KG1 (cell line): ENCODE measurements around the gene LRPPRC.

ENCODE experiments used
- DNase-seq: peaks from one replicate; lab custom pipeline; 2025; lab: John Stamatoyannopoulos, UW

Gene LRPPRC

DNA sequence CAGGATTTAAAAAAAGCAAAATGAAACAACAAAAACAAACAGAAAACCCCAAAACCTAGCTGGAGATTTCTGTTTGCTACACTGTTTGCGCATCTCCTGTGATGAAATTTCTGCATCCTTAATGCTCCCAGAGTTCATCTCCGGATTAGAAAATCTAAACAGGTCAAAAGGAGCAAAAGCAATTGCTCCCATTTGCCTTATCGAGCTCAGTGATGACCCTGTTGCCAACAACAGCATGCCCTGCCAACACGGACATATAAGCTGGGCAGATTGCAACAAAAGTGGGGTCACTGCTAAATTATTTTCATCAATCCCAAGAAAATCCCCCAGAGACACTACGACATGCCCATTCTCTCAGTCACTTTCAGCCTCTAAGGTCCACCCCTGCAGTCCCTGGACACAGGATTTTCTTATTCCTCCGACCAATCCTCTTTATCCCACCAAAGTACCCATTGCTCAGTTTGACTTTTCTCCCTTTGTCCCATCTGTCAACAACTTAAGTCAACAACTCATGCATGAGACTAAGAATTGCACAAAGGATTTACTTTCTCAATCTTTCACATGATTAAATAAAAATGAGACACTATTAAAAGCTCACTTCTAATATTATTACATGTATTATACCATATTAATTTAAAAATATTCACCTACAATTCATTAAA, 89.2 kb downstream of the LRPPRC start:
- DNase-seq = no peak

DNA sequence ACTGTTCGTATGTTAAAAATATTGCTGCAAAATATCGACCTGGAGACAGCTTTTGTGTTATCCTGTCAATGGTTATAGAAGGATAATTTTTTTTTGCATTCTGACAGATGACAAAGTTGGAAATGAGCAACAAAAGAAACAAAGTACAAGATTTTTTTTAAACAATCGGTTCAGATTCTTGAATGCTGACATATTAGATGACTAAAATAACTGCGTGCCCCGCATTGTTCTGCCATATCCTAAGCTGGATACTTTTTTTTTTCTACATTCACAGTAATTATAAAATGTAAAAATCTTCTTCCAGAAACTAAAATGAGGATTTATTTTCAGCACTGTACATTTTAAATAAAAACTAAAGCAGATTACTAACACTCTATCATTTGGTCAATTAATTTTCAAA, 89.9 kb downstream of the LRPPRC start:
- no peak for DNase-seq

DNA sequence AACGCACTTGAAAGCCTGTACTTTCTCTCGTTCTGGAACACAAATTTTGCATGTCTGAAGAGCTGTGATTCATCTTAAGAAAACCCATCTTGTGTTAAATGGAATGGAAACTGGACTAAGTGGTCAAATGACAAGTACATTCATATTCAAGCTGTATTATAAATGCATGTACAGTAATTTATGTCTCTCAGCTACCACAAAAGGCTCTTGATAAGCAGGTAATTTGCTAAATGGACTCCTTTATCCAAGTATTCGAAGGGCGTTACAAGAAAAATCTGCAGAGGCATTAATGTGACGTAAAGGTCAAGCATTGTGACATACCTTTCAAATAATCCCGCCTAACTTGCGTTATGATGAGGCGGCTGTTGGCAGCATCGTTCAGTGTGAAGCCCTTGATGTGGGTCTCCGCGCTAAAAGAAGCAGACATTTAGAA, 90.4 kb downstream of the LRPPRC start:
- DNase-seq = no peak

DNA sequence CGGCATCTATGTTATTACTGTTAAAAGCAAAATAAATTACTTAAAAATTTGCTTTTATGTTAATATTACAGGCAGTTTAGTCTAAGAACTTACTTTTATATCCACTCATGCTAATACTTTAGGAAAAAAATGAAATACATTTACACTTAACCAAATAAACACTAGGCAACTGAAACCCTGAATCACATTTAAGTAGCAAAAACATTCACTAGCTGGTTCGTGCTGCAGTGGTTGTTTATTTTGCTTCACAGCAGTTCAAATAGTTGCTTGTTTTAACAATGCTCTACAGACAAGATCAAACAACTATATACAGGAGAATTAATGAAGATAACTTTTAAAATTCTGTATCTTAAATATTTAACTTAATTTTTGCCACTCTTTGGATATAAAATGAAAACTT, 96.2 kb downstream of the LRPPRC start:
- DNase-seq = no peak

DNA sequence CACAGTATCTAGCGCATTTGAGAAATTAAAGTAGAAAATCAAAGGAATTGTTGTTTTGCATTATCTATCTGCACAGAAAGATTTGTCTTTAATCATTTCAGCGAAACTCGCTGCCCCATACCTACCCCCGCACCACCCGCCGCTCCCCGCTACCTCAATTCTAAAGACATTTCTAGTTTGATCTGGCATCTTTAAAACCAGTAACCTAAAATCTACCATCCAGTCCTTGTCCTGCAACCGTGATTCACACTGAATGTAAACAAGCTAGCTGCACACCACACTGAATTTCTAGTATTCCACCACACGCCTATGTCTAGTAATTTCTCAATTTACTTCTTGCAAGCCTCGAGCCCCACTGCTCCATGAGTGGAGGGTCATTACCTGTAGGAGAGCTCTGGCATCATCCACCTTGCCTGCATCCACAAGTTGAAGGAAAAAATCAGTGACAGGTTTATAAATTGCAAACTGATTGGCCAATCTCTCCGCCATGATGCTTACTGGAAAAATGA, 96.9 kb downstream of the LRPPRC start:
- DNase-seq = no peak

DNA sequence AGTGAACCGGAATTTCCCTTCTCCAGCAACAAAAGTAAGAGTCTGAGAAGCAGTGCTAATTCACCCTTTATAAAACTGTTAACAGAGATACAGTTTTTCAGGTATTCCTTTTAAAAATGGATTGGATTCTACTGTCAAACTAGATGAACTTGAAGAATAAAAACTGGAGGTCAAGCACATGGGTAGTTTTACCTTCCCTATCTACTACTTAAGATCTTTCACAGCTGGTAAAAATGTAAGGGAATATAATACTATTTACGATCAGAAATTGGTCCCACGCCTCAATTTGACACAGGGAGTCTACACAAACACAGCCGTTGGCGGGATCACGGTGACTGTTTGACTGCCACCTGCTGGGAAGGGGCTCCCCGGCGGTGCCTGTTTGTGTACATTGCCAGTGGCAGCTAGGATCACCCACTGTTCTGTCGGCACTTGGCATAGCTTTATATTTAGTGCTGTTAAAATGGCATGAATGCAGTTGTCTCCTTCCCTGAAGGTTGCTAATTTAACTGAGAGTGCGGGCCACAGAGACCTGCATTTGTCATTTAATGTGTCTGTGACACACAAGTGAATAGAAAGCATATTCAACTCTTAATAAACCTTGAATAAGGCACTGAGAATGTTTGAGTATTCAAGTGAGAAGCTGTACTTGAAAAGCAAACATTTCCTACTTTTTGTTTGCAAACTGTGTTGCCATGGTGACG, 97.5 kb downstream of the LRPPRC start:
- no peak for DNase-seq

DNA sequence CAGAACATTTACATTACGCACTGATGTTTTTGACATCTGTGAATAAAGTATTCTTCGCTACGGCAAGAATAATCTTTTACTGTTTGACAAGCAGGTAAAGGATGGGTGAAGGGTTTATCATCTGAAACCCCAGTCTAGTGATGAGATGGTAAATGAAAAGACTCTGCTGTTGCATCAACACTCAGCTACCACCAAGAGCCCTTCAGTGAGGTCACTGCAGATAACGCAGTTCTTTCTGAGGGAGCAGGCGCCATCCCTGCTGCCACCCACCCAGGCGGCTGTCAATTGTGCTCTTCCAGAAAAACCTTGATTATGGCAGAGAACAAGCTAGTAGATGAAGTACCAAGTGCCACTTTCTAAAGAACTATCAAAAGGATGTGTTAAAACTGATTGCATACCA, 98.3 kb downstream of the LRPPRC start:
- no peak for DNase-seq

DNA sequence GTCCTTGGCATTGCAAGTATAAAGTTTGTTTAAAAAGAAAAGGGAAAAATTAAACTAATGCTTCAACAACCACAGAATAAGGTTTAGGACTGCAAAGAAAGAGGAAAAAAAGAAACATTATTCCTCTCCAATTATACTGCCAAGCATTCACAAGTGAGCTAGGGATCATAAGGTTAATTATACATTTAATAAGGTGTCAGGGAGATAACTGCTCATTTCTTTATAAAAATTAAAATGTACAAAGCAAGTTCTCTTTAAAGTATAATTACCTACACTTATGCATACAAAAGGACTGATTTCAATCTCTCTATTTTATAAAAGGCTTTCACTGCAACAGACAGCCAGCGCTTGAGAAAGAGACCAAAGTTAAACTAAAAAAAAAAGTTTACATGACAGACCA, 98.9 kb downstream of the LRPPRC start:
- DNase-seq = no peak

DNA sequence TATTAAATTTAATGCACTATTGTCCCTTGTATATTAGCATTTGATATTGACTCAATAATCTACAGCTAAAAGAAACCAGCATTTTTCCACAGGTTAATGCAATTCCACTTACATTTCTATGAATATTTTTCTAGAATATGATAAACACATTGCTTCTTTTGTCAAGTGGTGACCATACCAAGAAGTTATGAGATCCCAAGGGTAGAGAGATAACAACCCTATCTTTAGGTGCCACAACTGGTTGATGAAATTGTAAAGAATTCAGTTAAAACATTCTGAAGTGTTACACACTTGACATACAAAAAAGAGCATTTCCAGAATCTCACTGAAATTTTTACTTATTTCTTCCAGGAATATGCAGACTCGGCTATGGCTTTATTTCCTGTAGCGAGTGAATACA, 101.0 kb downstream of the LRPPRC start:
- no peak for DNase-seq

DNA sequence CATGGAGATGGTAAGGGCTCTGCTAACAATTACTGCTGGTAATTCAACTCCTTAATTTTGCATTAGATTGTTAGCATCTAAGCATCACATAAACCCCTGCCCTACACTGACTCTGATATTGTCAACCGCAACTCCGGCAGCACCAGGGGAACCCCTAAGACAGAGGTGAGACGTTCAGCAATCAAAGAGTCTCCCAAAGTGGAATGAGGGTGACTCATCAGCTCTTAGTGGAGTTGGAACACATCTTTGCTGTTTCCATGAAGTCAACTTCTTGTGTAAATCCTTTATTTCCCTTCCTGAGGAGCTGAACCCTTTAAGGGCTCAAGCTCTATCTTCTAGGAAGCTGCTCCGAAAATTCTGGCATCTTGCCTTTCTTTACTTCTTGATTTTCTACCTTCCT, 104.9 kb downstream of the LRPPRC start:
- DNase-seq = no peak

DNA sequence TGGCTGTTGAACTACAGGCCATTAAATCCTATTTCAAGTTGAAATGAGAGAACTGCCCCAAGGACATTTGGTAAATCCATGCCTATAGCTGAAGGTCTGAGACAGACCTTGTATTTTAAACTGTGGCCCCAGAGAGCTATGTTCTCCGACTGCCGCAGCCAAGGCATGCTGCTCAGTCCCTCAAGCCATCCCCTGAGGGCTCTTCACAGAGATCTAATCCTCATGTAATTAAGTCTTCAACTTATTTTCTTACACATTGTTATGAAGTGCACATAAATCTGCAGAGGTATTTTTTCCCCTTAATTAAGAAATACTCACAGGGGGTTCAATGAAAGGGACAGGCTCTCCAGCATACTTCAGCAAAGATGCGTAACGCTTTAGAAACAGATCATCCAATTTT, 106.4 kb downstream of the LRPPRC start:
- DNase-seq = no peak

DNA sequence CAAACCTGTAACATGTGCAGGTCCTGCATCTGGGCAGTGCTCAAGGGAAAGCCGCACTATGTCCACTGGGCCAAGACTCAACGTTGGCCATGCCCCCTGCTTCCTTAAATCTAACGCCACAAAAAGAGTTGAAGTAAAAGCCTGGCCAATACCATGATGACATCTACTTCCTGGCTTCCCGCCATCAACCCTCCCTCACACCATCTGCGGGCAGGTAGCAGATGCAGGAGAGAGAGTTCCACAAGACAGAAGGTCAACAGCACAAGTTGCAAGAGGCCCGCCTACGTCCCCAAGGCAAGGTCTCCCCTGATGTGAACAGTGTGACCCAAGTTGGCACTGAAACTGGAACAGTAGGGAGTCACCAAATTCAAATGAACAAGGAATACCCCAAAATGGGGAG, 108.6 kb downstream of the LRPPRC start:
- DNase-seq = no peak

DNA sequence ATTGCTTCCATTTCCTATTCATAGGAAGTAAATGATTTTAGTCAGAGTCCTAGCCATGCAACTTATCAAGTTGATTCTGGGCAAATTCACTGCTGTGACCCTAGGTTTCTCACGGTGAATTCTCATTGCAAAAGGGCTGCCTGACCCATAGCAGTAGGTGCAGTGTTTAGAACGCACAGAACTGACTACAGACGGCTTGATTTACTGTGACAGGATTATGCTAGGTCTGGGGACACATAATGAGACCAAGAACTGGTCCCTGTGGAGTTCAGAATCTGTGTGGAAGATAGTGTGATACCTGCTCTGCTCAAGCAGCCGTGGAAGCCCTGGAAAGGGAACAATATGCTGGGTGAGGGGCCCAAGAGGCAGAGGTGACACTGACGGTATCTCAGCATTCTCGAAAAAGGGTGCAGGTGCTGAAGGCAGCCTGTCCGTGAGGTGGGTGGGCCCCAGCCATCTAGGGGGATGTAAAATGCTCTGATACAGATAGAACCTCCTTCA, 110.6 kb downstream of the LRPPRC start:
- DNase-seq = no peak

DNA sequence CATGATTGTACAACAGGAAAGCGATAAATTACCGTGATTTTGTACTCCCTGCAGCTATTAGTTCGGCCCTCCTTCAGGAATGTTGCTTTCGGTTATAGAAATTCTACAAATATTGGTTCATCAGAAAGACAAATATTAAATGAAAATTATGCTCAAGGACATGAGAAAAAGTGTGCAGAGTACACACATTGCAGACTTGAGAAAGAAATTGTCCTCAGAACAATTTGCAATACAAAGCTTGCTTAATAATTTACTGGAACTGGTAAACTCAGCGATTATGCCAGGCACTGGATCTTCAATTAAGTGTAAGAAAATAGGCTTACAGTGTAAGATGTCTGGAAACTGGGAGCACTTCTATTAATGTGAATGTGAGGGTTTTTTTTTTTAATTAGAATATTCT, 111.1 kb downstream of the LRPPRC start:
- DNase-seq = no peak

DNA sequence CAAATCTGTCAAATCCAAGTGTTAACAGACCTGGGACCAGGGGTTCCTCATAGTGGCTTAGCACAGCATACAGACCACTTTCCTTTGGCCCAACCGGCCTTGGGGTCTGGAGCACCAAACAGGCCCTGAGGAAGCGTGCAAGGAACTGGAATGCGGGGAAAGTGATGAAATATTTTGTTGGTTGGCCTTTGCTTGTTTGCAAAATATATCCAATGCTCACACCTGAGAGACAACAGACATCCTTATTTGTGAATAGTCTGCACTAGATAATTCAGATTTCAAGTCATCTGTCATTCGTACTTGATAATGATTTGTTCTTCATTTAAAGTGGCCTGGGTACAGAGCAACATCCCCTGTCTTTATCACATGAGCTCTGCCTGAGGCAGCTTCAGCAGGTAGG, 113.5 kb downstream of the LRPPRC start:
- no peak for DNase-seq

DNA sequence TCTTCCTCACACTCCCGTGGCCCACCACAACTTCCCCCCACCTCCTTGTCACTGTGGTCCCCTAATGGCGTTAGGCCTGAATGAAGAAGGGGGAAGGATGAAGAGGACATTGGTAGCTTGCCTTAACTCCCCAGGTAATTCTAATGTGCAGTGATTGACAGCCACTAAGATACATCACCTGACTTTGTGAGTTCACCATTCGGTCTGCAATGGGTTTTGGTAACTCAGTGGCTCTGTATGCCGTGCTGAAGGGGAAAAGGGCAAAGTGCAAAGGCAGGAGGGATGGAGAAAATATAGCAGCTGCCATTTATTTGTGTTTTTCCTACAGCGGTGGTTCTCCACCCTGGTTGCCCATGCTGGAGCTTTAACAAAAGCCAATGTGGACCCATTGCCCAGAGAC, 114.8 kb downstream of the LRPPRC start:
- DNase-seq = no peak

DNA sequence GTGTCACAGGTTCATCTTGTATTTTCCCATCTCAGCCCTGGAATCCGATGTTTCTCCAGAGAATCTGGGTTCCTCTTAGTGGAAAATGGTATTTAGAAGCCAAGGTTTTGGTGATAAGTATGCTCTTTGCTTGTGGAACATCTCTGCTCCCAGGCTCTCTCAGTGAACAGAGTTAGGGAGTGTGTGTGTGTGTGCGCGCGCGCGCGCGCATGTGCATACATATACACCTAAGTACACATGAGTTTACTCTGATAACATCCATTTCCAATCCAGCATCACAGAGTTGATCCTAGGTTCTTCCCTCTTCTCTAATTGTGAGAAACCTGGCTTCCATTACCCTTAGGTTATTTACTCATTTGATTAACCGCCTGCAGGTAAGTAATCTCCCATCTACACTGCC, 115.3 kb downstream of the LRPPRC start:
- DNase-seq = no peak

DNA sequence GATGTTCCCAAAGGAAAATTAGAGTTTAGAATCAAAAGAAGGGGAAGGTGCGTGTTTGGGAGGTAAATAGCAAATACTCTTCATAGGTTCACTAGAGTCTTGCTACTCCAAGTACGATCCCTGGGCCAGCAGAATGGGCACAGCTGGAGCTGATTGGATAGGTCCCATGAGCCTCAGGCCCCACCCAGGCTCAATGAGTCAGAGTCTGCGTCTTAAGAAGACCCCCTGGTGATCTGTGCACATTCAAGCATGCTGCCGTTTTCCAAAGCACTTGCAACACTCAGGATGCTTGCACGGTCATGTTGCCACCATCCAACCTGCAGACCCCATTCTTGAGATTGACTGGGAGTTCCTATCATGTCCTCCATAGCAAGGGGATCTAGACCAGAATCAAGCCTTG, 116.5 kb downstream of the LRPPRC start:
- DNase-seq = no peak

DNA sequence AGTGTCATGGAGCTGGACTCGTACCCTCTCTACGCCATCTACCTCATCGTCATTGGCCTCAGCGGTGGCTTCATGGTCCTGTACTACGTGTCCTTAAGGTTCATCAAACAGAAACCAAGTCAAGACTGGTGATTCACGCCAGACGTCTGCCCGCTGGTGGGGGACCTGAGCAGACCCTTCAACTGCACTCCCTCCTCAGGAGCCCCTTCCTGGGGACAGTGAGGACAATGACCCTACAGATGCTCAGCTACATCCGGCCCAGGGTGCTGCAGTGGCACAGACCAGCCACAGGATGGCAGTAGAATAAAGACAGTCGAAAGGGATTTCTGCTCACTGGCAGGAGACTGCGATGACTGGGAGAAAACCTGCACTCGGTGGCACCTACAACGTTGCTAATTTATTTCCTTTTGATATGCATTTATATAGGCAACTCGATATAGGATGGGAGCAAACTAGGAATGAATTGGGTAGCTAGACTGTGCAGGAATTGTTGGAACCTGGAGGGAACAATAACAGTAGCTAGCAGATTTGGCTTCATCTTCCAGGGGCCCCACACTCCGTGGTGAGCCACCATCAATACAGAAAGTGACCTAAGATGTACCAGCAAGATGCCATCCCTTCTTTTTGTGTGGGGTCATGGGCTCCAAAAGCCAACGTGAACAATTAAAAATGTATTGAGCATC, 117.9 kb downstream of the LRPPRC start:
- DNase-seq = peak; percentile 24

DNA sequence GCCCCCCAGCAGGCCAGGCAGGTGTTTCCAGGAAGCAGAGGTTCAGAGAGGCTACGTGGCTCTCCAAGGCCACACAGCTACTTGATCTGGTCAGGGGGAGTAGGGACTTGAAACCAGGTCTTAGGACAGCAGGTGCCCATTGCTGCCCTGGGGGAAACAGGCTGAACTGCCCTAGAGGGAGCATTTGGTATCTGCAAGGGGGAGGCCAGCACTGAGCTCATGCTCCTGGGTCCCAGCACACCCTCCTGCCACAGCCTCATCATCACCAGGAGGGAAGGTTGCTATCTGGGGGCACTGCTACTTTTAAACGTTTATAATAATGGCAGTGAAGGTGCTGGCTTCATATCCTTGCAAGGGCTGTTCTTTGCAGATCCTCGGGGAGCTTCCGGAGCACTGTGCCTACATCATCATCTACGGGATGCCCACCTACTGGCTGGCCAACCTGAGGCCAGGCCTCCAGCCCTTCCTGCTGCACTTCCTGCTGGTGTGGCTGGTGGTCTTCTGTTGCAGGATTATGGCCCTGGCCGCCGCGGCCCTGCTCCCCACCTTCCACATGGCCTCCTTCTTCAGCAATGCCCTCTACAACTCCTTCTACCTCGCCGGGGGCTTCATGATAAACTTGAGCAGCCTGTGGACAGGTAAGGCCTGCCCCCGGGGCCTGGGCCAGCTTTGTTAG, 120.9 kb downstream of the LRPPRC start:
- no peak for DNase-seq

DNA sequence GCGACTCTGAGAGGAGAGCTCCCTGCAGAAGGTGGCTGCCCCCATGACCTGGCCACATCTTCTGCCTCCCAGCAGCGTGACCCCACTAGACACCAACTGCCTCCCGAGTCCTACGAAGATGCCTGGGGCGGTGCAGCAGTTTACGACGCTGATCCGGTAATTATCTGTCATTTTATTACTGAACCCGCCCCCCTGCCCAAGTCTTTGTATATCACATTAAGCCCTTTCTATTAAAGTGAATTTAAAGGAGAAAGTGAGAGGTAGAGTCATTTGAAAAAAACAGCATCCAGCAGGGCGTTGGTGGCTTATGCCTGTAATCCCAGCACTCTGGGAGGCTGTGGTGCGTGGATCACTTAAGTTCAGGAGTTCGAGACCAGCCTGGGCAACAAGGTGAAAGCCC, 123.6 kb downstream of the LRPPRC start:
- DNase-seq = no peak

DNA sequence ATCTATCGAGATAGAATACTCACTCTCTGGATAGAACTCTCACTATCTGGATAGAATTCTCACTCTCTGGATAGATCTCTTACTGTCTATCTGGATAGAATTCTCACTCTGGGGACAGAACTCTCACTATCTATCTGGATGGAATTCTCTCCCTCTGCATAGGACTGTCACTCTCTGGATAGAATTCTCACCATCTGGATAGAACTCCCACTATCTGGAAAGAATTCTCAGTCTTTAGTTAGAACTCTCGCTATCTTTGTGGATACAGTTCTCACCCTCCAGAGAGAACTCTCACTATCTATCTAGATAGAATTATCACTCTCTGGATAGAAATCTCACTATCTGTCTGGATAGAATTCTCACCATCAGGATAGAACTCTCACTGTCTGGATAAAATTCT, 140.5 kb downstream of the LRPPRC start:
- no peak for DNase-seq

DNA sequence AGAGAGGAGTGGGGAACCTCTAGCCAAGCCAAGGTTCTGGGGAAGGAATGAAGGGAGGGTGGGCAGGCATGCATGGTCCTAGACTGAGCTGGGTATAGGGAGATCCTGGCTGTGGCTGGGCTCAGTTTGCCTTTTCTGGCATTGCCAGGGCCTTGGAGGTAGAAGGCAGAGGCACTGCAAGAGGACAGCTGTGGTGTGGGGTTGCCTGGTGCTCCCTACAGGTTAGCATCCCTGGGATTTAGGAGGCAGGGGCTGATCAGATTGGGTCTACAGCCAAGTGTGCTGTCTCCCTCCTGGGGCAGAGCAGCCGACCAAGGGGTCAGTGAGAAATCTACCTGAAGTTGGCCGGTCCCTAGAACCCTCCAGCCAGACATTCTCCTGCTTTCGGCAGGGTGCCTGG, 141.1 kb downstream of the LRPPRC start:
- no peak for DNase-seq
